HG02981 (cell line): ENCODE results near the gene IQCF5.
"Not testable (repeated sequence)": the region's sequence is repeated elsewhere in the genome, so short reads cannot be mapped to it uniquely, and the experiment has no call there.

Experiments
- ATAC-seq: cut with Tn5 transposase; IDR thresholded peaks from one replicate; pipeline ENCODE4 v1.9.1; 2021; ENCODE audit warnings: mild to moderate bottlenecking, moderate library complexity; ENCODE audit not compliant: unreplicated experiment

Gene IQCF5

GRCh38 chr3:51869304-51869703 is 6.1 kb downstream of the IQCF5 start:
- ATAC-seq: no peak

GRCh38 chr3:51868896-51869295 is 6.5 kb downstream of the IQCF5 start:
- ATAC-seq: not testable (repeated sequence)

- no peak for ATAC-seq
These were observed 12.5 kb downstream of the IQCF5 start for GRCh38 chr3:51862886-51863285.

- no peak for ATAC-seq
These were observed 14.4 kb downstream of the IQCF5 start, which contains the start of gene IQCF2 for GRCh38 chr3:51860703-51861665. Gene IQCF2, plus strand, starts transcription at chr3:51861615. Its CDS starts 52 bp downstream, at chr3:51861667.

- ATAC-seq: not testable (repeated sequence)
These were observed 20.0 kb downstream of the IQCF5 start for GRCh38 chr3:51855411-51855810.

GRCh38 chr3:51845129-51845528 is 30.3 kb downstream of the IQCF5 start:
- no peak for ATAC-seq

GRCh38 chr3:51836606-51837005 is 38.8 kb downstream of the IQCF5 start:
- no peak for ATAC-seq

- ATAC-seq: no peak
These were observed 44.5 kb downstream of the IQCF5 start for GRCh38 chr3:51830836-51831385.

GRCh38 chr3:51830345-51830744 is 45.1 kb downstream of the IQCF5 start:
- no peak for ATAC-seq

- ATAC-seq: no peak
These were observed 47.1 kb downstream of the IQCF5 start for GRCh38 chr3:51828297-51828696.
